Kidney epithelial cell (primary cell): ENCODE data around the gene FLYWCH1. TPM values are rescaled to one million over a fixed set of nuclear protein-coding genes. Genes with fewer than 3 reads are reported as not detected.
"Not testable (repeated sequence)": the region's sequence is repeated elsewhere in the genome, so short reads cannot be mapped to it uniquely, and the experiment has no call there.

Experiments used
- DNase-seq: peaks from one replicate; pipeline ENCODE4 v3.0.0-alpha.2; 2010; ENCODE audit warnings: low read depth
- H3K27me3 ChIP-seq: 2 replicates; pipeline ENCODE4 v1.6.0; 2011; ENCODE audit warnings: low read length; ENCODE audit not compliant: control insufficient read depth, insufficient read depth
- H3K36me3 ChIP-seq: 2 replicates; pipeline ENCODE4 v1.5.1; 2011; ENCODE audit warnings: low read length; ENCODE audit not compliant: control insufficient read depth, insufficient read depth
- H3K4me3 ChIP-seq: 2 replicates; pipeline ENCODE4 v1.5.1; 2011; ENCODE audit warnings: low read depth, mild to moderate bottlenecking, control low read depth, low read length
- CTCF ChIP-seq: IDR thresholded peaks from 2 replicates; pipeline ENCODE4 v1.5.1; 2011; ENCODE audit warnings: mild to moderate bottlenecking, moderate library complexity, low read length, control low read depth, inconsistent platforms; ENCODE audit not compliant: insufficient read depth, poor library complexity, severe bottlenecking
- total RNA-seq: library from RNA; depleted of rRNA; stranded (reverse); fragments of >200 nt; gene quantifications from 2 replicates; pipeline ENCODE4 v1.2.3, GENCODE V29; 2015

The FLYWCH1 gene
- total RNA-seq, 1 donor from 2014 or later, result 66.1 TPM

GRCh38 chr16:2934450-2934849 is 22.7 kb downstream of the FLYWCH1 start:
- no peaks in the 10 kb centered on the region for H3K27me3 ChIP-seq
- TF ChIP-seq CTCF, result no peak
- DNase-seq, result no peak
- no peak overlapping the region for H3K4me3 ChIP-seq
- no peaks in the 10 kb centered on the region for H3K36me3 ChIP-seq

GRCh38 chr16:2936436-2937011 is 24.8 kb downstream of the FLYWCH1 start:
- Histone ChIP-seq H3K4me3 (no peak overlapping the region), H3K36me3 (peaks cover 2% of the 10 kb centered on the region), H3K27me3 (no peaks in the 10 kb centered on the region)
- no peak for DNase-seq
- no peak for TF ChIP-seq CTCF

- Histone ChIP-seq H3K27me3 (no peaks in the 10 kb centered on the region), H3K4me3 (no peak overlapping the region), H3K36me3 (peaks cover 2% of the 10 kb centered on the region)
- DNase-seq, result no peak
- TF ChIP-seq CTCF, result no peak
These were observed 25.4 kb downstream of the FLYWCH1 start for GRCh38 chr16:2937170-2937569.

- Histone ChIP-seq H3K36me3 (peaks cover 4% of the 10 kb centered on the region), H3K27me3 (no peaks in the 10 kb centered on the region), H3K4me3 (no peak overlapping the region)
- no peak for DNase-seq
- no peak for TF ChIP-seq CTCF
These were observed 26.5 kb downstream of the FLYWCH1 start for GRCh38 chr16:2938206-2938605.

- DNase-seq, result no peak
- Histone ChIP-seq H3K27me3 (no peaks in the 10 kb centered on the region), H3K36me3 (peaks cover 4% of the 10 kb centered on the region), H3K4me3 (no peak overlapping the region)
- TF ChIP-seq CTCF, result no peak
These were observed 28.2 kb downstream of the FLYWCH1 start for GRCh38 chr16:2939968-2940367.

GRCh38 chr16:2942045-2942444 is 30.3 kb downstream of the FLYWCH1 start:
- no peak for DNase-seq
- no peak overlapping the region for H3K4me3 ChIP-seq
- no peaks in the 10 kb centered on the region for H3K27me3 ChIP-seq
- no peak for TF ChIP-seq CTCF
- H3K36me3 ChIP-seq, result peaks cover 4% of the 10 kb centered on the region

- H3K4me3 ChIP-seq, DNase-seq, H3K36me3 ChIP-seq, H3K27me3 ChIP-seq: not testable (repeated sequence)
These were observed 32.0 kb downstream of the FLYWCH1 start for GRCh38 chr16:2943716-2944115.
